DOHH2 (cell line): ENCODE results near the gene IQSEC1.

Experiments
- H3F3A ChIP-seq: fragments of 200-600 bp; sonication (generic), shearing (Covaris generic); 2 replicates; pipeline ENCODE4 v1.6.0; 2016; ENCODE audit warnings: antibody characterized with exemption, mild to moderate bottlenecking; ENCODE audit not compliant: control insufficient read depth, insufficient read depth
- H3K27ac ChIP-seq: fragments of 200-600 bp; sonication (generic); 2 replicates; pipeline ENCODE4 v1.5.1; 2014; ENCODE audit warnings: low read depth, mild to moderate bottlenecking, low read length, moderate library complexity
- H3K27me3 ChIP-seq: fragments of 200-600 bp; sonication (generic); 2 replicates; pipeline ENCODE4 v1.6.1; 2014; ENCODE audit warnings: mild to moderate bottlenecking, low read length, mixed read lengths; ENCODE audit not compliant: control insufficient read depth
- H3K36me3 ChIP-seq: fragments of 200-600 bp; sonication (generic); 2 replicates; pipeline ENCODE4 v1.6.1; 2014; ENCODE audit warnings: mild to moderate bottlenecking, low read length, moderate library complexity, mixed read lengths; ENCODE audit not compliant: control insufficient read depth
- H3K4me1 ChIP-seq: fragments of 200-600 bp; sonication (generic); 2 replicates; pipeline ENCODE4 v1.6.1; 2014; ENCODE audit warnings: mild to moderate bottlenecking, low read length, mixed read lengths; ENCODE audit not compliant: control insufficient read depth
- H3K4me2 ChIP-seq: fragments of 200-600 bp; sonication (generic); 2 replicates; pipeline ENCODE4 v1.6.0; 2014; ENCODE audit warnings: mild to moderate bottlenecking, low read length, moderate library complexity
- H3K4me3 ChIP-seq: fragments of 200-600 bp; sonication (generic); 2 replicates; pipeline ENCODE4 v1.5.1; 2014; ENCODE audit warnings: mild to moderate bottlenecking, low read length, mixed read lengths
- H3K79me2 ChIP-seq: fragments of 200-600 bp; sonication (generic); 2 replicates; pipeline ENCODE4 v1.6.1; 2014; ENCODE audit warnings: mild to moderate bottlenecking, low read length, mixed read lengths; ENCODE audit not compliant: control insufficient read depth
- H3K9me2 ChIP-seq: fragments of 200-600 bp; sonication (generic); replicated peaks from 2 replicates; pipeline ENCODE4 v1.6.1; 2014; ENCODE audit warnings: mild to moderate bottlenecking, low read length, mixed read lengths; ENCODE audit not compliant: control insufficient read depth
- H3K9me3 ChIP-seq: fragments of 200-600 bp; sonication (generic); 2 replicates; pipeline ENCODE4 v1.6.1; 2014; ENCODE audit warnings: antibody characterized with exemption, low read length, mixed read lengths; ENCODE audit not compliant: control insufficient read depth, insufficient read depth
- H4K20me1 ChIP-seq: fragments of 200-600 bp; sonication (generic); 2 replicates; pipeline ENCODE4 v1.6.0; 2014; ENCODE audit warnings: low read depth, mild to moderate bottlenecking, antibody characterized with exemption, low read length, moderate library complexity; ENCODE audit not compliant: control insufficient read depth, insufficient read depth
- EZH2phosphoT487 ChIP-seq: fragments of 200-600 bp; sonication (generic); IDR thresholded peaks from 2 replicates; pipeline ENCODE4 v1.6.1; 2017; ENCODE audit warnings: borderline replicate concordance, mild to moderate bottlenecking, antibody characterized with exemption, low read length, moderate library complexity, mixed read lengths
- TF ChIP-seq, protein P1 (sequence below): fragments of 200-600 bp; sonication (generic); IDR thresholded peaks from one replicate; pipeline ENCODE4 v1.5.1; 2014; ENCODE audit warnings: antibody characterized with exemption, mild to moderate bottlenecking, low read depth, low read length; ENCODE audit not compliant: poor library complexity, severe bottlenecking

The IQSEC1 gene

DNA sequence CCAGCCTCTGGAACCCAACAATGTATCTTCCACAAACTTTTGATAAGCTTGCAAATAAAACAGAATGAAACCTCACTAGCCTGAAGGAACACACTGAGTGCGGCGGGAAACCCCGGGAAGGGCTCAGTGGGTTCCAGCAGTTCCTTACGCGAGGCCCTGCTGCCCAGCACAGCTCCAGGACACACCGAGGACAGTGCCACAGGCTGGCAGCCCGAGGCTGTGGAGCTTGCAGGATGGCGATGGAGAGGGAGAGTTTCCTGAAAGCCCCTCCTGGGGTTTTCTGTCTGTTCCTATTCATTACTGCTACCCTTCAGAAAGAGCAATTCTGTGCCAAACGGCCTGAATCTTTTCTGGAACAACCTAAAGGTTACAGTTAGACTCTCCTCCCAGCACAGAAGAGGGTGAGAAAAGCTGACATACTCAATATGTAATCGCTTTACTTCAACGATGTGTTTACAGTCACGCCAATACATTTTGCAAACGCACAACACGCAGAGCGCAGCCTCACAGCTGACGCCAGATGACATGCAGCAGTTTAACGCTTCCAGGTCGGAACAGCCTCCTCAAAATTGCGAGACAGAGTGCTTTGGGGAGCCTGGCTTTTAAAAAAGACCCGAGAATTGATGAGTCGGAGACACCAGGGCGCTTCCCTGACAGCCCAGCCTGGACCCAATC, 174.8 kb downstream of the IQSEC1 start:
- H3K79me2 ChIP-seq: no peaks in the 10 kb centered on the region

GRCh38 chr3:12897381-12898289, 175.6 kb downstream of the IQSEC1 start:
- H3K36me3 ChIP-seq: no peaks in the 10 kb centered on the region
- no peaks in the 10 kb centered on the region for H3K9me2 ChIP-seq
- TF ChIP-seq, protein P1, sequence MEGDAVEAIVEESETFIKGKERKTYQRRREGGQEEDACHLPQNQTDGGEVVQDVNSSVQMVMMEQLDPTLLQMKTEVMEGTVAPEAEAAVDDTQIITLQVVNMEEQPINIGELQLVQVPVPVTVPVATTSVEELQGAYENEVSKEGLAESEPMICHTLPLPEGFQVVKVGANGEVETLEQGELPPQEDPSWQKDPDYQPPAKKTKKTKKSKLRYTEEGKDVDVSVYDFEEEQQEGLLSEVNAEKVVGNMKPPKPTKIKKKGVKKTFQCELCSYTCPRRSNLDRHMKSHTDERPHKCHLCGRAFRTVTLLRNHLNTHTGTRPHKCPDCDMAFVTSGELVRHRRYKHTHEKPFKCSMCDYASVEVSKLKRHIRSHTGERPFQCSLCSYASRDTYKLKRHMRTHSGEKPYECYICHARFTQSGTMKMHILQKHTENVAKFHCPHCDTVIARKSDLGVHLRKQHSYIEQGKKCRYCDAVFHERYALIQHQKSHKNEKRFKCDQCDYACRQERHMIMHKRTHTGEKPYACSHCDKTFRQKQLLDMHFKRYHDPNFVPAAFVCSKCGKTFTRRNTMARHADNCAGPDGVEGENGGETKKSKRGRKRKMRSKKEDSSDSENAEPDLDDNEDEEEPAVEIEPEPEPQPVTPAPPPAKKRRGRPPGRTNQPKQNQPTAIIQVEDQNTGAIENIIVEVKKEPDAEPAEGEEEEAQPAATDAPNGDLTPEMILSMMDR: no peak
- TF ChIP-seq EZH2phosphoT487: no peak
- H3K4me1 ChIP-seq: no peaks in the 10 kb centered on the region
- H3K4me3 ChIP-seq: no peak overlapping the region
- H3F3A ChIP-seq: no peaks in the 10 kb centered on the region
- no peaks in the 10 kb centered on the region for H4K20me1 ChIP-seq
- no peaks in the 10 kb centered on the region for H3K79me2 ChIP-seq
- no peaks in the 10 kb centered on the region for H3K9me3 ChIP-seq
- H3K4me2 ChIP-seq: no peak overlapping the region
- H3K27me3 ChIP-seq: peaks cover 2% of the 10 kb centered on the region; the same call in 1 of the 2 replicates
- no peak overlapping the region for H3K27ac ChIP-seq

More for the DNA sequence above, 174.8 kb downstream of the IQSEC1 start:
- H4K20me1 ChIP-seq: no peaks in the 10 kb centered on the region
- no peak for TF ChIP-seq EZH2phosphoT487
- TF ChIP-seq, protein P1: no peak
- H3K4me3 ChIP-seq: no peak overlapping the region
- no peak overlapping the region for H3K27ac ChIP-seq
- H3K9me3 ChIP-seq: no peaks in the 10 kb centered on the region
- no peaks in the 10 kb centered on the region for H3K36me3 ChIP-seq
- H3K9me2 ChIP-seq: no peaks in the 10 kb centered on the region
- no peaks in the 10 kb centered on the region for H3K4me1 ChIP-seq
- H3F3A ChIP-seq: no peaks in the 10 kb centered on the region
- peaks cover 2% of the 10 kb centered on the region; the same call in 1 of the 2 replicates for H3K27me3 ChIP-seq
- H3K4me2 ChIP-seq: no peak overlapping the region

DNA sequence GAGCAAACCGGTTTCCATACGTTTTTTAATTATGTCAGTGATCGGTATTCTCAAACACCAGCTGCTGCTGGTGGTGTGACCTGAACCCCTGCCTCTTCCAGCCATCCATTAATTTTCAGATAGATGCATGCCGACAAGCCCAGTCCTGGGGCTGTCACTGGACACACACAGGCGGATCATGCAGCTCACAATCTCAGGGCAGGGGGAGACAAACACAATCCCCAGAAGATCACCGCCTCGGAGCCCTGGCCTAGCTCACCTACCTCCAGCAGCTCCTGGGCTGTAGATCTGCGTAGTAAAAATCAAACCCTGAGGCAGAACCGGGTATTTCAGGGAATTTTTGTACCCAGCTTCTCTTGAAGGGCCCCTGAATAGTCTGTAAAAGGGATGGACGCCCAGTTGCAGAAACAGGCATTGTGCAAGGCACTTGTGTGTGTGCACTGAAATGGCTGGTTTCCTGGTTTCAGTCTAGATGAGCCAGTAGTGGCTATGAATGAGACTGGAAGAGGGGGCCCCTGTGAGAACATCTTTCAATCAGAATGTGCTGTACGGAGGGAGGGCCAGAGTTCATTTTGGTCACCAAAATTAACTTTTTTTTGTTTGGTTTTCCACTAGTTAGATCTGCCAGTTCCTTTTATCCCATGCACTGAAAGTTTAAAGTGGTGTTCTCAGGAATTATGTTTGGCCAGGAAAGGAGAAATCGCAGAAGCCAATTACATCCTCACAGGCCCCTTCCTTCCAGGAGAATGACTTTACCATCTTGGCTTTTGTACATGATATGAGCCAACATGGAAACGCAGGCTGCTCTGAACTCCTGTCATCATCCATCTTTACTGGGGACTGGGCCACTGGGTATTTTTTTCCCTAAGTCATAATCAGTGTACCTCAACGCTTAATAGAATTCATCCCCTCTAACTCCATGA, 176.9 kb downstream of the IQSEC1 start:
- Histone ChIP-seq H3K79me2 (no peaks in the 10 kb centered on the region), H3K27me3 (peaks cover 2% of the 10 kb centered on the region; the same call in 1 of the 2 replicates), H3K9me3 (no peaks in the 10 kb centered on the region), H3K27ac (no peak overlapping the region), H3F3A (no peaks in the 10 kb centered on the region), H3K4me2 (no peak overlapping the region), H3K4me3 (no peak overlapping the region), H3K9me2 (no peaks in the 10 kb centered on the region), H3K36me3 (no peaks in the 10 kb centered on the region), H3K4me1 (peaks cover 4% of the 10 kb centered on the region), H4K20me1 (no peaks in the 10 kb centered on the region)
- TF ChIP-seq EZH2phosphoT487: no peak
- TF ChIP-seq, protein P1: no peak
